CD4-positive, alpha-beta T cell treated with Interferon alpha-2 for 1 hour (primary cell): ENCODE results near the gene CRYGN.

Experiments used
- DNase-seq, 2 donors: peaks; one replicate each; pipeline ENCODE4 v3.0.0-alpha.2; 2020 to 2022

The CRYGN gene

GRCh38 chr7:151405056-151405455, 34.9 kb downstream of the CRYGN start:
- DNase-seq = no peak

- peak; percentile 34 to 40 for DNase-seq
These were observed 35.5 kb downstream of the CRYGN start for GRCh38 chr7:151404216-151405011.

GRCh38 chr7:151403764-151404163, 36.2 kb downstream of the CRYGN start:
- DNase-seq = no peak

- DNase-seq = no peak
These were observed 37.7 kb downstream of the CRYGN start for GRCh38 chr7:151402029-151402835.

- peak; percentile 47 to 73 for DNase-seq
These were observed 39.2 kb downstream of the CRYGN start for GRCh38 chr7:151400626-151401315.

GRCh38 chr7:151399906-151400305, 40.0 kb downstream of the CRYGN start:
- no peak for DNase-seq

- DNase-seq = no peak
These were observed 40.7 kb downstream of the CRYGN start for GRCh38 chr7:151399305-151399601.

- DNase-seq = no peak
These were observed 41.3 kb downstream of the CRYGN start for GRCh38 chr7:151398446-151399304.

GRCh38 chr7:151397026-151397425, 42.9 kb downstream of the CRYGN start:
- DNase-seq = no peak

- DNase-seq = no peak
These were observed 43.5 kb downstream of the CRYGN start for GRCh38 chr7:151396328-151396970.

- DNase-seq = no peak
These were observed 44.9 kb downstream of the CRYGN start for GRCh38 chr7:151395036-151395367.

- DNase-seq = no peak
These were observed 45.6 kb downstream of the CRYGN start for GRCh38 chr7:151394076-151395035.

- DNase-seq = no peak
These were observed 46.6 kb downstream of the CRYGN start for GRCh38 chr7:151393031-151393977.

- DNase-seq = no peak
These were observed 47.5 kb downstream of the CRYGN start for GRCh38 chr7:151392426-151392825.

- DNase-seq = no peak
These were observed 47.9 kb downstream of the CRYGN start for GRCh38 chr7:151392002-151392401.

- DNase-seq = no peak
These were observed 48.6 kb downstream of the CRYGN start for GRCh38 chr7:151391358-151391730.

GRCh38 chr7:151390598-151391357, 49.2 kb downstream of the CRYGN start:
- DNase-seq = no peak

- no peak for DNase-seq
These were observed 50.0 kb downstream of the CRYGN start for GRCh38 chr7:151389768-151390597.
